H54 (cell line): Measurements from ENCODE around the gene COL28A1.

Experiments
- DNase-seq: peaks from one replicate; pipeline ENCODE4 v3.0.0; 2011; ENCODE audit warnings: low spot score, mixed read lengths; ENCODE audit not compliant: insufficient read length
- FAIRE-seq: peaks from 3 replicates; lab custom pipeline; 2011; peaks lifted over from hg19 to GRCh38; lab: Jason Lieb, UNC
- POLR2A ChIP-seq: IDR thresholded peaks from 2 replicates; pipeline ENCODE4 v1.6.1; 2011; ENCODE audit warnings: low read depth, mild to moderate bottlenecking, low read length

Gene COL28A1

GRCh38 chr7:7553386-7553785, 17.7 kb upstream of the COL28A1 start:
- peak; percentile 41 for FAIRE-seq
- no peak for DNase-seq
- no peak for TF ChIP-seq POLR2A

GRCh38 chr7:7552199-7552598, 16.5 kb upstream of the COL28A1 start:
- no peak for TF ChIP-seq POLR2A
- FAIRE-seq (no peak), DNase-seq (no peak)

GRCh38 chr7:7550663-7551062, 15.0 kb upstream of the COL28A1 start:
- no peak for FAIRE-seq
- no peak for DNase-seq
- no peak for TF ChIP-seq POLR2A

GRCh38 chr7:7548407-7548806, 12.7 kb upstream of the COL28A1 start:
- FAIRE-seq (no peak), DNase-seq (no peak)
- TF ChIP-seq POLR2A, result no peak

GRCh38 chr7:7542251-7542835, 6.7 kb upstream of the COL28A1 start:
- FAIRE-seq (peak; percentile 87), DNase-seq (no peak)
- TF ChIP-seq POLR2A, result no peak

GRCh38 chr7:7539711-7540110, 4.0 kb upstream of the COL28A1 start:
- TF ChIP-seq POLR2A, result no peak
- FAIRE-seq (no peak), DNase-seq (no peak)

- TF ChIP-seq POLR2A, result no peak
- DNase-seq (no peak), FAIRE-seq (peak; percentile 78)
Measured at GRCh38 chr7:7539152-7539551, 3.5 kb upstream of the COL28A1 start.

GRCh38 chr7:7537711-7538110, 2.0 kb upstream of the COL28A1 start:
- DNase-seq (no peak), FAIRE-seq (peak; percentile 33)
- TF ChIP-seq POLR2A, result no peak

GRCh38 chr7:7536396-7537019, 835 bp upstream of the COL28A1 start:
- FAIRE-seq, result no peak
- TF ChIP-seq POLR2A, result no peak
- DNase-seq, result no peak

- DNase-seq (no peak), FAIRE-seq (peak; percentile 62)
- TF ChIP-seq POLR2A, result no peak
Measured at GRCh38 chr7:7533831-7534430, 1.7 kb downstream of the COL28A1 start.

GRCh38 chr7:7529328-7529727, 6.3 kb downstream of the COL28A1 start:
- DNase-seq, result no peak

GRCh38 chr7:7527047-7527446, 8.6 kb downstream of the COL28A1 start:
- TF ChIP-seq POLR2A, result no peak
- DNase-seq (no peak), FAIRE-seq (peak; percentile 6)

More at GRCh38 chr7:7529328-7529727, 6.3 kb downstream of the COL28A1 start:
- TF ChIP-seq POLR2A, result no peak
- no peak for FAIRE-seq

- DNase-seq (no peak), FAIRE-seq (peak; percentile 20)
- TF ChIP-seq POLR2A, result no peak
Measured at GRCh38 chr7:7526006-7526405, 9.7 kb downstream of the COL28A1 start.

- no peak for TF ChIP-seq POLR2A
- FAIRE-seq, result no peak
Measured at GRCh38 chr7:7524121-7524520, 11.6 kb downstream of the COL28A1 start.

GRCh38 chr7:7522421-7522820, 13.3 kb downstream of the COL28A1 start:
- no peak for TF ChIP-seq POLR2A
- no peak for DNase-seq
- FAIRE-seq, result peak; percentile 11

More at GRCh38 chr7:7524121-7524520, 11.6 kb downstream of the COL28A1 start:
- DNase-seq, result no peak
